GM21515 (cell line): ENCODE data around the gene ZBTB42.
"Not testable (repeated sequence)": the region's sequence is repeated elsewhere in the genome, so short reads cannot be mapped to it uniquely, and the experiment has no call there.

ENCODE experiments used
- ATAC-seq: cut with Tn5 transposase; IDR thresholded peaks from one replicate; pipeline ENCODE4 v1.9.1; 2021; ENCODE audit not compliant: unreplicated experiment

The ZBTB42 gene

DNA sequence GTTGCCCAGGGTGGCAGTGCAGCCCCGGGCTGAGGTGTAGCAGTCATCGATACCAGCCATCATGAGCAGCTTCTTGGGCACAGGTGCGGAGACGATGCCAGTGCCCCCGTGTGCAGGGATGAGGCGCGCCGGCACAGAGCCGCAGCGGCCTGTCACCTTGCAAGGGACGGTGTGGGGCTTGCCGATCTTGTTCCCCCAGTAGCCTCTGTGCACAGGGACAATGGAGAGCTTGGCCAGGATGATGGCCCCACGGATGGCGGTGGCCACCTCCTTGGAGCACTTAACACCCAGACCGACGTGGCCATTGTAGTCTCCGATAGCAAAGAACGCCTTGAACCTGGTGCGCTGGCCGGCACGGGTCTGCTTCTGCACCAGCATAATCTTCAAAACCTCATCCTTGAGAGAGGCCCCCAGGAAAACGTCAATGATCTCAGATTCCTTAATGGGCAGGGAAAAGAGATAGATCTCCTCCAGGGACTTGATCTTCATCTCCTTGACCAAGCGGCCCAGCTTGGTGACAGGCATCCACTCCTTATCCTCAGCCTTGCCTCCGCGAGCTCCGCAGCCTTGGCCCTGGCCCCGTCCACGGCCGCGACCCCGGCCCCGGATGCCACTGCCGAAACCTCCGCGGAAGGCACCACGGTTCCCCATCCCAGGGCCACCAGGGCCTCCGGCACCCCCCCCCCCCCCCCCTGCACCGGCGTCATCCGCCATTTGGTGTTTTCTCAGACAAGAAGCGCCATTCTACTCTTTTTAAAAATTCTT lies 35.5 kb downstream of the ZBTB42 start:
- not testable (repeated sequence) for ATAC-seq

DNA sequence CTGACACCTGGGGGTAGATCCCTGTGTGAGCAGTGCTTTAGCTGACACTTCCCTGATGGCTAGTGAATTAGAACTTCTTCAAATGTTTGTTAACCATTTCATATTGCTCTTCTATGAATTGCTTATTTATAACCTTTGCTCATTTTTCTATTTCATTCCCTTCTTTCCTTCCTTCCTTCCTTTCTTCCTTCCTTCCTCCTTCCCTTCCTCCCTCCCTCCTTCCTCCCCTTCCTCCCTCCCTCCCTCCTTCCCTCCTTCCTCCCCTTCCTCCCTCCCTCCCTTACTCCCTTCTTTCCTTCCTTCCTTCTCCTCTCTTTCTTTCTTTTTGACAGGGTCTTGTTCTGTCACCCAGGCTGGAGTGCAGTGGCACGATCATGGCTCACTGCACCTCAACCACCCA lies 40.8 kb downstream of the ZBTB42 start:
- no peak for ATAC-seq

DNA sequence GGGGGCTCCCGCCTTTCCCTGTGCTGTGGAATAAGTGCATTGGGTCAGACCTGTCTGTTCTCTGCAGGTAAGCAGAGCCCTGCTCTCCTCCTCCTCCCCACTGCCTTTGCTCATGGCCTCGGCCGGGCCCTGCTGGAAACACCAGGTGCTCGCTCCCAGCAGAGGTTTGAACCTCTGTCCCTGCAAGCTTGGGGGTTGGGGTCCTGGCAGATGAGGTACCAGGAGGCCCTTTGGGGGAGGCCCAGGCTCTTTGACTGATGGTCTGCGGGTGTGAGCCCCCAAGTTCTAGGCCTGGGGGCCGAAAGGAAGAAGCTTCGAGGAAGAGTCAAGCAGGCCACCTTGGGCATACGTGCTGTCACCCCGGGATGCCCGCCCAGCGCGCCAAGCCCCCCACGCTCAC lies 42.1 kb downstream of the ZBTB42 start:
- no peak for ATAC-seq

DNA sequence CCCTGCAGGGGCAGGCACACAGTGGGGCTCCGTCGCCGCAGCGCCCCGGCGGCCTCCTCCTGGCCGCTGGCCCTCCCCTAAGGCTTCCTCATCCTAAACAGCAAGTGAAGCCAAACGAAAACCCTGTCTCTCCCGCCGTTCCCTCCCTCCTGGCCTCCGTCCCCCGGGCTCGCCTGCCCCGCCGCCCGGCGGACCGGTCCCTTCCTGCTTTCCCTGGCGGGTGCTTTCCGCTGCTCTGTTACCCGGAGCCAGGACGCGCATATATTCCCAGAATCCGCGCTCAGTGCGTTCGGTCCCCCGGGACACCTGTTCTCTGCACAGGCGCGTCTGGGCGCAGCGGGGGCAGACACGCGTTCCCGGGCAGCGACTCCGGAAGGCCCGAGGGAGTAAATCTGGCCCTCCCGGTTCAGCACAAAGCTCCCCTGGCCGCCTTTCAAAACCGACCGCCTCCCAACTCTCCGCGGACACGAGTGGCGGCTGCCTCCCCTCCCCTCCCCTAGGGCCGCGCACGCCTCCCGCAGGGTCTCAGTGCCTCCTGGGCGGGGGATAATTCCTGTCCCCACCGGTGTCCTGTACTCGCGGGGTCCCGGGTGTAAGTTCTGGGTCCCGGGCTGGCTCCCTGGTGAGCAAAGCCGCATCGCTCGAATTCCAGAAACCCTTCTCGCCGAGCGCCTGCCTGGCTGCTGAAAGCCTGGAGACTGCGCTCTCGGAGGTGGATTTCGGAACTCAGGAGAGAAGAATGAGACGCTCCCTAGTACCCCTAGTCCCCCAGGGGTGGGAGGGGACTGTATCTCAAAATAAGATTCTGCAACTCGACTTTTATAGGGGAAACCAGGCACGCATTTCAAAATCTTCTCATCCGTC lies 42.8 kb downstream of the ZBTB42 start:
- ATAC-seq: no peak

DNA sequence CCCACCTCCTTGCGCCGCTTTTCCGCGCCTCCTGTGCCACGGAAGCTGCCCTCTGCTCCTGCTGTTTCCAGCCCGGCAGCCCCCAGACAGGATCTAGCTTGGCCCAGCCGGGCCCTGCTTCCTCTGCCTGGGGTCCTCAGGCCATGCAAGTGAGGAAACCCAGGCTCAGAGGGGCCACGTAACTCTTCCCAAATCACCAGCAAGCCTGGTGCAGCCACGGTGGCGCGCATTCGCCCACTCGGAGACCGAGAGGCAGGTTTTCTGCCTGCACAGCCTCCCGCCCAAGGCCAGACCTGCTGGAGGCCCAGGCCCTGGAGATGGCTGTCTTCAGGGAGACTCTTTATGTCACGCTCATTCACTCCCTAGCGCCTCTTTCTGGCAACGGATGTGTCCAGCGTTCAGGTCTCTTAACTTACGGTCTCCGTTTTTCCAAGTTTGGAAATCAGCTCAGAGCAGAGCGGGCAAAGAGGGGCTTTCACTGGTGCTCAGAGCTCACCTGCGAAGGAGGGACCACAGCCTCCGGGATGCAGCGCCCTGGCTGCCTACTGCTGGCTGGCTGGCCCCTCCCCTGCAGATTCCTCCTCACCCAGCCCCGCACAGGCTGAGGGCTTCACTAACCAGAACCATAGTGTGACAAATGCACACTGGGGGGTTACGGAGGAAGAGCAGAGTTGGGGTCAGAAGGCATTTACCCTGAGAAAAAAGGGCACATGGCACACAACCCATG lies 43.6 kb downstream of the ZBTB42 start:
- ATAC-seq: no peak

DNA sequence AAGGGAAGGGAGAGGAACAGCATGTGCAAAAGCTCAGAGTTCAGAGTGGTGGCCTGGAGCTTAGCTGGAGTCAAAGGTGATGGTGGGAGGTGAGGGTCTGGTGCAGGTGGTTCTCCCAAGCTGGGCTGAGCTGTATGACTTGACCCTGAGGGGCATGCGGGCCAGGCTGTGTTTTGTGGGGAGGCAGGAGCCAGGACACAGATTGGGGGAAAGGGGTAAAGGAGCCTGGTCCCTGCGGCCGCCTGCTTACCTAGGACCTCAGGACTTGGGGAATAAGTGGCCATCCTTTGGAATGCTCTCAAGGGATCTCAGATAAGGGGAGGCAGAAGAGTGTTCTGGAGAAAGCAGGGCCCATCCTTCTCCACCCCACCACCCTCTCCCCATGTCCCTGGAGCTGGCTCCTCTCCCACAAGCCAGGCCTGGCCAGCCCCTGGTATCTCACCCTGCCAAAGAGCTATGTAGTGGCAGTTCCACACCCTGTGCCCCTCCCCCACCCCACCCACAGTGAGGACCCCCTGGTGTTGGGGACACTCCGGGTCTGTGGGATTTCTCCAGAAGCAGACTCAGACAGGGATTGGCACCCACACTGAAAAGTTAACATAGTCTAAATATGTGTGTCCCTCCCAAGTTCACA lies 44.2 kb downstream of the ZBTB42 start:
- ATAC-seq: no peak

DNA sequence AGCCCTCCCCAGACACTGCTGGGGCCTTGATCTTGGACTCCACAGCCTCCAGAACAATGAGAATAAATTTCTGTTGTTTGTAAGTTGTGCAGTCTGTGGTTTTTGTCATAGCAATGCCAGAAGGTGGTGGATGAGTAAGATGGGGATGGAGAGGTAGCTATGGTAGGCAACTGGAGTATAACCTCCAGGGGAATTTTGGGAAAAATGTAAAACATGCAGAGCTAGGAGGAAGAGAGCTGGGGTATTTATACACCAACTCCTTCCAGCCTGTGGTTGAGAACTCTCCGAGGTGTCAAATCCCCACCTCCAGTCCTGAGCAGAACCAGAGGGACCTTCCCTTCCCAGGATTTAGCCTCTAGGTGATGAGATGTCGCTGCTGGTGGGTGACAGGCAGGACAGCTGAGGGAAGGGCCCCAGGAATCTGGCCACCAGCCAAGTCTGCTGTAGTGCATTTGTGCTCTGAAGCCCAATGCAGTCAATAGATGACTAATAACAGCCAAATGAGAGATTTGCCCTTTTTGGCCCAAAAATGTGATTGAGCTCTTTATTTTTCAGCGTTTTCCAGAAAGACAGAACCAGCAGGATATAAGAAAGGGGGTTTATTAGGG lies 45.0 kb downstream of the ZBTB42 start:
- ATAC-seq: no peak

DNA sequence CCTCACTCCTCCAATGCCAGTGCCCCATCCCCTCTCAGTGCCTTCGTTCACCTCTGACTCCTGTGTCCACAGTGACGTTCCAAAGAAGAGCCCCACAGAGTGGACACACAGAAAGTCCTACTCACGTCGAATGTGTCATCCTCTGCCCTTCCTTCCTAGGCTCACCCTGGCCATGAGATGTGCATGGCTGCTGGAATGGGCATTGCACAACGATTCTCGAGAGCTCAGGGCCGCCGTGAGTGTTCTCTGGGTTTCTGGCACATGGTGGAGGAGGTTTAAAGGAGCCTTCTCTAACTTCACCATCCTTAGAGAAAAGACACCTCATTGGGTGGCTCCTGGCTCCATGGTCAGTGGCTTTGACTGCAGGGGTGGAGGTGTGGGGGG lies 51.4 kb downstream of the ZBTB42 start:
- no peak for ATAC-seq
